Ascending aorta (tissue), 2 donors: Measurements from ENCODE around the gene HPDL. TPM values are rescaled to one million over a fixed set of nuclear protein-coding genes. Genes with fewer than 3 reads are reported as not detected.
"Not testable (repeated sequence)": the region's sequence is repeated elsewhere in the genome, so short reads cannot be mapped to it uniquely, and the experiment has no call there.

Source experiments
- DNase-seq, 2 donors: peaks; one replicate each; pipeline ENCODE4 v3.0.0-alpha.2; 2019; ENCODE audit warnings: low spot score in 2 of 2
- H3K27ac ChIP-seq, 2 donors: fragments of 200-600 bp; sonication (generic); one replicate each; pipeline ENCODE4 v1.5.1; 2016 to 2017; ENCODE audit warnings: mild to moderate bottlenecking in 1 of 2
- H3K27me3 ChIP-seq: fragments of 200-600 bp; sonication (generic); one replicate; pipeline ENCODE4 v1.5.1; 2017
- H3K36me3 ChIP-seq, 2 donors: fragments of 200-600 bp; sonication (generic); one replicate each; pipeline ENCODE4 v1.5.1; 2016
- H3K4me1 ChIP-seq, 2 donors: fragments of 200-600 bp; sonication (generic); one replicate each; pipeline ENCODE4 v1.5.1; 2016 to 2017; ENCODE audit warnings: mild to moderate bottlenecking in 1 of 2
- H3K4me3 ChIP-seq, 2 donors: fragments of 200-600 bp; sonication (generic); one replicate each; pipeline ENCODE4 v1.5.1; 2016 to 2017; ENCODE audit warnings: mild to moderate bottlenecking in 1 of 2
- H3K9me3 ChIP-seq, 2 donors: fragments of 200-600 bp; sonication (generic); one replicate each; pipeline ENCODE4 v1.5.1; 2016
- CTCF ChIP-seq, 3 experiments: fragments of 200-600 bp in 2 of 3; fragments of 450-650 bp in 1 of 3; sonication (generic) in 2 of 3; IDR thresholded peaks; one replicate each; pipeline ENCODE4 v1.5.1; 2016 to 2019; ENCODE audit warnings: antibody characterized with exemption in 3 of 3, mild to moderate bottlenecking in 1 of 3, moderate library complexity in 1 of 3
- intact Hi-C: fragments of 100-400 bp; cut with DNase I; formaldehyde crosslinking; loops from one replicate; pipeline ENCODE4 v1.15.1; 2023
- total RNA-seq: library from RNA; depleted of rRNA; stranded (reverse); fragments of >200 nt; gene quantifications from one replicate; pipeline ENCODE4 v1.1.0, GENCODE V29; 2016

The HPDL gene
- total RNA-seq: not detected

GRCh38 chr1:45326627-45327623 is at the start of gene HPDL:
Gene HPDL (plus strand): TSS chr1:45326895. CDS start chr1:45327149, 254 bp downstream.
- peak in 1 of 2 donors; percentile 73 for DNase-seq
- no peak for TF ChIP-seq CTCF (IDR thresholded peaks at IDR 0.05)

GRCh38 chr1:45282351-45282750 is 44.3 kb upstream of the HPDL start:
- Histone ChIP-seq H3K36me3 (no peaks in the 10 kb centered on the region), H3K9me3 (no peaks in the 10 kb centered on the region), H3K4me3 (no peak overlapping the region), H3K4me1 (no peaks in the 10 kb centered on the region), H3K27me3 (no peaks in the 10 kb centered on the region), H3K27ac (no peak overlapping the region)
- intact Hi-C loops: no loop called here
- DNase-seq: no peak
- TF ChIP-seq CTCF (IDR thresholded peaks at IDR 0.05): no peak

More at GRCh38 chr1:45326627-45327623, at the start of gene HPDL:
- intact Hi-C loops: no loop called here
- no peaks in the 10 kb centered on the region for H3K9me3 ChIP-seq
- peaks cover 5 to 8% of the 10 kb centered on the region in 2 donors for H3K4me1 ChIP-seq
- H3K27me3 ChIP-seq: no peaks in the 10 kb centered on the region
- H3K27ac ChIP-seq: no peak within 1 kb of the TSS
- H3K36me3 ChIP-seq: peaks cover 14 to 28% of the 10 kb centered on the region in 2 donors
- peak within 1 kb of the TSS; percentile 56 to 59 for H3K4me3 ChIP-seq

GRCh38 chr1:45284858-45285257 is 41.8 kb upstream of the HPDL start:
- H3K36me3 ChIP-seq, DNase-seq, H3K27ac ChIP-seq, H3K9me3 ChIP-seq, H3K27me3 ChIP-seq, H3K4me3 ChIP-seq, intact Hi-C loops, H3K4me1 ChIP-seq: not testable (repeated sequence)

GRCh38 chr1:45286521-45286920 is 40.2 kb upstream of the HPDL start:
- H3K4me3 ChIP-seq, H3K36me3 ChIP-seq, H3K27me3 ChIP-seq, H3K9me3 ChIP-seq, H3K4me1 ChIP-seq, intact Hi-C loops, H3K27ac ChIP-seq, DNase-seq: not testable (repeated sequence)

GRCh38 chr1:45291002-45291401 is 35.7 kb upstream of the HPDL start:
- H3K27ac ChIP-seq, H3K9me3 ChIP-seq, intact Hi-C loops, H3K27me3 ChIP-seq, H3K4me3 ChIP-seq, H3K36me3 ChIP-seq, H3K4me1 ChIP-seq, DNase-seq: not testable (repeated sequence)

- Histone ChIP-seq H3K4me1 (no peaks in the 10 kb centered on the region), H3K27me3 (no peaks in the 10 kb centered on the region), H3K27ac (no peak overlapping the region), H3K36me3 (no peaks in the 10 kb centered on the region), H3K4me3 (no peak overlapping the region), H3K9me3 (no peaks in the 10 kb centered on the region)
- no peak for TF ChIP-seq CTCF (IDR thresholded peaks at IDR 0.05)
- DNase-seq: no peak
- intact Hi-C loops: no loop called here
Measured at GRCh38 chr1:45291716-45292115, 35.0 kb upstream of the HPDL start.

GRCh38 chr1:45297666-45298356 is 28.9 kb upstream of the HPDL start:
- intact Hi-C loops: no loop called here

More at GRCh38 chr1:45297666-45298356, 28.9 kb upstream of the HPDL start:
- no peak for TF ChIP-seq CTCF (IDR thresholded peaks at IDR 0.05)
- H3K4me1 ChIP-seq: no peaks in the 10 kb centered on the region
- no peak overlapping the region for H3K4me3 ChIP-seq
- H3K27me3 ChIP-seq: no peaks in the 10 kb centered on the region
- no peaks in the 10 kb centered on the region for H3K36me3 ChIP-seq
- no peaks in the 10 kb centered on the region for H3K9me3 ChIP-seq
- no peak overlapping the region for H3K27ac ChIP-seq
- DNase-seq: peak in 1 of 2 donors; percentile 3
